ENCODE measurements around the gene DAPP1. TPM values are rescaled to one million over a fixed set of nuclear protein-coding genes. Genes with fewer than 3 reads are reported as not detected.

The DAPP1 gene
- total and polyA plus RNA-seq, 2 donors (not counting 1 experiment from before 2014, with no cell fraction given) = not detected

DNA sequence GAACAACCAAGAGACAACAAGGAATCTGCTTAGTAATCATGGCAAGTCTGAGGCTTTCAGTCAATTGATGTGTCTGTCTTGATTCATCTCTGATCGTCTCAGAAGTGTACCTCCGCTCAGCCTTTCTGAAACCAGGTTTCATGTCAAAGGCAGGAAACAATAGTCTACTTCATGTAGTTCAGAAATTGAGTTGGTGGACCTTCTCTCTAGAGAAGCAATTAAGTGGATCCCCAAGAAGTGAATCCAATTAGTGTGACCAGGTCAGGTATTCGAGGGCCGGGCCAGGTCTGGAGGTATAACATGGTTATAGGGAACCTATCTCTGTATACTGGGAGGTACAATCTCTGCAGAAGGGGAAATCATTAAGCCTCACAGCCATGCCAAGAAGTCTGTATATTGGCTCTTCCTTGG is 32.0 kb downstream of the DAPP1 start:
- Histone ChIP-seq H3K79me2 (ENCODE audit: control insufficient read depth, insufficient read depth, low read length) (no peaks in the 10 kb centered on the region), H3K27me3 (ENCODE audit: control insufficient read depth, insufficient read depth, low read length) (no peaks in the 10 kb centered on the region), H3K4me3 (replicated peaks in 1 of 4; ENCODE audit: control extremely low read depth in 1 of 4, insufficient read depth in 1 of 4, low read depth in 3 of 4, low read length in 4 of 4) (no peak overlapping the region), H4K20me1 (ENCODE audit: control insufficient read depth, extremely low read depth, insufficient read depth, low read length) (no peaks in the 10 kb centered on the region), H3K4me2 (ENCODE audit: extremely low read depth, insufficient read depth, low read length) (no peak overlapping the region), H3K9me3 (ENCODE audit: control insufficient read depth, insufficient read depth, low read depth, low read length) (no peaks in the 10 kb centered on the region), H3K36me3 (ENCODE audit: control insufficient read depth, insufficient read depth, low read length) (no peaks in the 10 kb centered on the region), H3K9ac (ENCODE audit: insufficient read depth, low read length) (no peak overlapping the region), H2AFZ (ENCODE audit: low read length) (no peak overlapping the region), H3K4me1 (ENCODE audit: control insufficient read depth, extremely low read depth, insufficient read depth, low read length) (no peaks in the 10 kb centered on the region), H3K27ac (ENCODE audit: insufficient read depth, low read length) (no peak overlapping the region)
- DNase-seq (ENCODE audit: low read depth in 2 of 2) = no peak
- TF ChIP-seq, protein P1, sequence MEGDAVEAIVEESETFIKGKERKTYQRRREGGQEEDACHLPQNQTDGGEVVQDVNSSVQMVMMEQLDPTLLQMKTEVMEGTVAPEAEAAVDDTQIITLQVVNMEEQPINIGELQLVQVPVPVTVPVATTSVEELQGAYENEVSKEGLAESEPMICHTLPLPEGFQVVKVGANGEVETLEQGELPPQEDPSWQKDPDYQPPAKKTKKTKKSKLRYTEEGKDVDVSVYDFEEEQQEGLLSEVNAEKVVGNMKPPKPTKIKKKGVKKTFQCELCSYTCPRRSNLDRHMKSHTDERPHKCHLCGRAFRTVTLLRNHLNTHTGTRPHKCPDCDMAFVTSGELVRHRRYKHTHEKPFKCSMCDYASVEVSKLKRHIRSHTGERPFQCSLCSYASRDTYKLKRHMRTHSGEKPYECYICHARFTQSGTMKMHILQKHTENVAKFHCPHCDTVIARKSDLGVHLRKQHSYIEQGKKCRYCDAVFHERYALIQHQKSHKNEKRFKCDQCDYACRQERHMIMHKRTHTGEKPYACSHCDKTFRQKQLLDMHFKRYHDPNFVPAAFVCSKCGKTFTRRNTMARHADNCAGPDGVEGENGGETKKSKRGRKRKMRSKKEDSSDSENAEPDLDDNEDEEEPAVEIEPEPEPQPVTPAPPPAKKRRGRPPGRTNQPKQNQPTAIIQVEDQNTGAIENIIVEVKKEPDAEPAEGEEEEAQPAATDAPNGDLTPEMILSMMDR (conservative IDR thresholded peaks at IDR 0.05 in 1 of 2, IDR thresholded peaks at IDR 0.05 in 1 of 2; ENCODE audit: low read depth in 1 of 2, low read length in 2 of 2) = no peak
- no peak for TF ChIP-seq EZH2 (IDR thresholded peaks at IDR 0.05; ENCODE audit: low read length, missing control alignments)

GRCh38 chr4:99852199-99852749 is 35.6 kb downstream of the DAPP1 start:
- DNase-seq (ENCODE audit: low read depth in 2 of 2) = no peak
- H3K4me2 ChIP-seq (ENCODE audit: extremely low read depth, insufficient read depth, low read length) = no peak overlapping the region
- H3K27ac ChIP-seq (ENCODE audit: insufficient read depth, low read length) = no peak overlapping the region
- H2AFZ ChIP-seq (ENCODE audit: low read length) = no peak overlapping the region
- no peaks in the 10 kb centered on the region for H3K27me3 ChIP-seq (ENCODE audit: control insufficient read depth, insufficient read depth, low read length)
- no peaks in the 10 kb centered on the region for H3K79me2 ChIP-seq (ENCODE audit: control insufficient read depth, insufficient read depth, low read length)
- no peaks in the 10 kb centered on the region for H4K20me1 ChIP-seq (ENCODE audit: control insufficient read depth, extremely low read depth, insufficient read depth, low read length)
- no peak for TF ChIP-seq EZH2 (IDR thresholded peaks at IDR 0.05; ENCODE audit: low read length, missing control alignments)
- TF ChIP-seq, protein P1 (conservative IDR thresholded peaks at IDR 0.05 in 1 of 2, IDR thresholded peaks at IDR 0.05 in 1 of 2; ENCODE audit: low read depth in 1 of 2, low read length in 2 of 2) = no peak
- H3K36me3 ChIP-seq (ENCODE audit: control insufficient read depth, insufficient read depth, low read length) = no peaks in the 10 kb centered on the region
- no peaks in the 10 kb centered on the region for H3K9me3 ChIP-seq (ENCODE audit: control insufficient read depth, insufficient read depth, low read depth, low read length)
- no peak overlapping the region for H3K9ac ChIP-seq (ENCODE audit: insufficient read depth, low read length)
- H3K4me3 ChIP-seq (replicated peaks in 1 of 4; ENCODE audit: control extremely low read depth in 1 of 4, insufficient read depth in 1 of 4, low read depth in 3 of 4, low read length in 4 of 4) = no peak overlapping the region
- H3K4me1 ChIP-seq (ENCODE audit: control insufficient read depth, extremely low read depth, insufficient read depth, low read length) = no peaks in the 10 kb centered on the region

- H3K9ac ChIP-seq (ENCODE audit: insufficient read depth, low read length) = no peak overlapping the region
- no peak overlapping the region for H2AFZ ChIP-seq (ENCODE audit: low read length)
- H3K36me3 ChIP-seq (ENCODE audit: control insufficient read depth, insufficient read depth, low read length) = no peaks in the 10 kb centered on the region
These were observed 36.6 kb downstream of the DAPP1 start for GRCh38 chr4:99853190-99853589.

More at GRCh38 chr4:99853190-99853589, 36.6 kb downstream of the DAPP1 start:
- H3K79me2 ChIP-seq (ENCODE audit: control insufficient read depth, insufficient read depth, low read length) = no peaks in the 10 kb centered on the region
- no peaks in the 10 kb centered on the region for H3K27me3 ChIP-seq (ENCODE audit: control insufficient read depth, insufficient read depth, low read length)
- H4K20me1 ChIP-seq (ENCODE audit: control insufficient read depth, extremely low read depth, insufficient read depth, low read length) = no peaks in the 10 kb centered on the region
- no peak overlapping the region for H3K4me3 ChIP-seq (replicated peaks in 1 of 4; ENCODE audit: control extremely low read depth in 1 of 4, insufficient read depth in 1 of 4, low read depth in 3 of 4, low read length in 4 of 4)
- TF ChIP-seq, protein P1 (conservative IDR thresholded peaks at IDR 0.05 in 1 of 2, IDR thresholded peaks at IDR 0.05 in 1 of 2; ENCODE audit: low read depth in 1 of 2, low read length in 2 of 2) = no peak
- no peak for TF ChIP-seq EZH2 (IDR thresholded peaks at IDR 0.05; ENCODE audit: low read length, missing control alignments)
- no peaks in the 10 kb centered on the region for H3K4me1 ChIP-seq (ENCODE audit: control insufficient read depth, extremely low read depth, insufficient read depth, low read length)
- H3K9me3 ChIP-seq (ENCODE audit: control insufficient read depth, insufficient read depth, low read depth, low read length) = no peaks in the 10 kb centered on the region
- H3K27ac ChIP-seq (ENCODE audit: insufficient read depth, low read length) = no peak overlapping the region
- no peak overlapping the region for H3K4me2 ChIP-seq (ENCODE audit: extremely low read depth, insufficient read depth, low read length)
- no peak for DNase-seq (ENCODE audit: low read depth in 2 of 2)

All from fibroblast of lung (primary cell).